Measurements from ENCODE around the gene SLC2A9.
A peak's percentile ranks its signal among the peaks of the same experiment; 100 is the strongest.
"Not testable (repeated sequence)": the region's sequence is repeated elsewhere in the genome, so short reads cannot be mapped to it uniquely, and the experiment has no call there.

SLC2A9 gene

DNA sequence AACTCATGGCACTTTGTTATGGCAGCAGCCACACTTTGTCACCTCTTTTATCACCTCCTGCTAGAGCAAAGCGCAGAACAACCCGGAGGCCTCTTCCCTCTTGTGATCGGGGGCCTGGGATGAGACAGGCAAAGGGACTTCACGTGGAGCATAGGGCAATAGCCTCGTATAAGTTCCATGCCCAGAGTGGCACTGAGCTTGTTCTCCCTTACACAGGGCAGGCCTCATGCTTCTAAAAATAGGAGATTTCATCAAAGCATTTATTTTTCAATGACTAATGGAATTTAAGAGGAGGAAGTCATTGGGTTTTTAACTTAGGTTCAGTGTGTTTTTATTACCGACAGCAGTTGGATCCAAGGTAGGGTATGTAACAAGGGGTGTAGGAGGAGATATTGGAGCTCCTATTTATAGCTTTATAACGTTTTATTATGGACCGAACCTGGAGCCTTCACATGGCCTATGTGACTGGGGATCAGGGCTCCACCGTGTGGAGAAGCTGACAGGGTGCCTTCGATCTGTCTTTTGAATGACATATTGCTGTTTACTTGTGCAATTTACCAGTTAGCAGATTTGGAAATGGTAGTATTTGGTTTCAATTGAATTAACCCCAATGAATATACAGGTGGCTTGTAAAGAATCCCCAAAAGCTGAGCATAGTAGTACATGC, 93.8 kb downstream of the SLC2A9 start:
- DNase-seq (ENCODE audit: low spot score): no peak

DNA sequence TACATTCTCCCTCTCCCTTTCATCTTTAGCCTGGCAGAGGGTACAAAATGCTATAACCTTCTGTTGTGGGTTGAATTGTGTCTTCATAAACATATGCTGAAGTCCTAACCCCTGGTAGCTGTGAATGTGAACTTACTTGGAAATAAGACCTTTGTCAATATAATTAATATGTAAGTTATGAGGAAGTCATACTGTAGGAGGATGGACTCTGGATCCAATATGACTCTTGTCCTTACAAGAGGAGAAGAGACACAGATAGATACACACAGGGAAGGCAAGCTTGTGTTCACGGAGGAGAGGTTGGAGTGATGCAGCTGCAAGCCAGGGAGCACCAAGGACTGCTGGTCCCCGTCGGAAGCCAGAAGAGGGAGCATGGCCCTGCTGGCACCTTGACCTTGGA, 94.7 kb downstream of the SLC2A9 start:
- DNase-seq (ENCODE audit: low spot score): no peak

GRCh38 chr4:9925750-9926439, 95.4 kb downstream of the SLC2A9 start:
- DNase-seq (ENCODE audit: low spot score): peak; percentile 7

GRCh38 chr4:9924750-9925149, 96.5 kb downstream of the SLC2A9 start:
- DNase-seq (ENCODE audit: low spot score): peak; percentile 58

- DNase-seq (ENCODE audit: low spot score): no peak
Observed at GRCh38 chr4:9923195-9923812, 98.0 kb downstream of the SLC2A9 start.

GRCh38 chr4:9921326-9921725, 100.0 kb downstream of the SLC2A9 start:
- DNase-seq (ENCODE audit: low spot score): no peak

DNA sequence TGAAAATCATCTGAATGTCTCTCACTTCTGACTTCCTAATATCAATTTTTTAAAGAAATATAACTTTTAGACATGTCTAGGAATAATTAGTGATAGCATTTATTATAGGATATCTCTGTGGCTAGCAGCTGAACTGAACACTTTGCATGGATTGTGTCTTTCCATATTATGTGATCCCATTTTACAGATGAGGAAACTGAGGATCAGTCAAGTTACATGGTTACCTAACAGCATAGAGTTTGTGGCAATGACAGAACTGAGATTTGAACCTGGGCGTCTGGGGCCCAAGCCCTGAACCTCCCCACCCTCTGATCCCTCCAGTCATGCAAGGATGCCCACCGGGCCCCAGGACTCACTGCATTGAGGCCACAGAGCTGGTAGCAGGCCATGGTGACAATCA, 101.3 kb downstream of the SLC2A9 start:
- no peak for DNase-seq (ENCODE audit: low spot score)

DNA sequence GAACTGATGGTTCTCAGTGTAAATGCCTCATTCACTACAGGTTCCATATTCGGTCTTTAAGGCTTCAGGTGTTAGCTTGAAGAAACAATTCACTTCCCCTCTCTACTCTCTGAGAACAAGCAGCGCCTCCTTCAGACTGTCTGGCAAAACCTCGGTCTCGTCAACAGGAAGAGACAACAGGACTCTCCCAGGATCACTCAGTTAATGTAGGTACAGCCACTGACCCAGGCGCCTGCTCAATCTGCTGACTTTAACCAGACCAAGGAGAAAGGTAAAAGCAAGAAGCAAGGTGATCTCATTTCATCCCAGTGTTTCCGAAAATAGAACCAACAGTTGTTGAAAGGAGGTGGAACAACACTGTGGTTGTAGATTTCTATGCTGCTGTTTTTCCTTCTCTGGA, 102.2 kb downstream of the SLC2A9 start:
- DNase-seq (ENCODE audit: low spot score): no peak

- DNase-seq (ENCODE audit: low spot score): no peak
Observed at GRCh38 chr4:9918484-9918883, 102.8 kb downstream of the SLC2A9 start.

GRCh38 chr4:9916937-9917336, 104.4 kb downstream of the SLC2A9 start:
- DNase-seq (ENCODE audit: low spot score): no peak

DNA sequence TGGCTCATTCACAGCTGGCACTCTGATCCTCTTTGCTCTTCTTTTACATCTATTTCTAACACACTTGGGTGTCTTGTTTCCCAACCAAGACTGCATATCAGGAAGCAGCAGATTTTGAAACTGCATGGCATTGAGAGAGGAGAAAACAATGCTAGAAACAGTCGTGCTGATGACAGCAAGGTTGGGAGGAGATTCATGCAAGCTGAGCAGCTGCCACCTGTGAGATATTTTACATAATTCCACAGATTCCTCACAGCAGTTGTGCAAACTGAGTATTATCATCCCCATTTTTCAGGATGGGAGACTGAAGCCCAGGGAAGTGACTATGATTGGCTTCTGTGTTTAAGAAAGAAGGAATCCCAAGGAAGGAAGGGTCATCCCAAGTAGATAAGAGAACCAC, 105.0 kb downstream of the SLC2A9 start:
- DNase-seq (ENCODE audit: low spot score): no peak

- no peak for DNase-seq (ENCODE audit: low spot score)
Observed at GRCh38 chr4:9913846-9914245, 107.5 kb downstream of the SLC2A9 start.

- DNase-seq (ENCODE audit: low spot score): no peak
Observed at GRCh38 chr4:9906996-9907395, 114.3 kb downstream of the SLC2A9 start.

DNA sequence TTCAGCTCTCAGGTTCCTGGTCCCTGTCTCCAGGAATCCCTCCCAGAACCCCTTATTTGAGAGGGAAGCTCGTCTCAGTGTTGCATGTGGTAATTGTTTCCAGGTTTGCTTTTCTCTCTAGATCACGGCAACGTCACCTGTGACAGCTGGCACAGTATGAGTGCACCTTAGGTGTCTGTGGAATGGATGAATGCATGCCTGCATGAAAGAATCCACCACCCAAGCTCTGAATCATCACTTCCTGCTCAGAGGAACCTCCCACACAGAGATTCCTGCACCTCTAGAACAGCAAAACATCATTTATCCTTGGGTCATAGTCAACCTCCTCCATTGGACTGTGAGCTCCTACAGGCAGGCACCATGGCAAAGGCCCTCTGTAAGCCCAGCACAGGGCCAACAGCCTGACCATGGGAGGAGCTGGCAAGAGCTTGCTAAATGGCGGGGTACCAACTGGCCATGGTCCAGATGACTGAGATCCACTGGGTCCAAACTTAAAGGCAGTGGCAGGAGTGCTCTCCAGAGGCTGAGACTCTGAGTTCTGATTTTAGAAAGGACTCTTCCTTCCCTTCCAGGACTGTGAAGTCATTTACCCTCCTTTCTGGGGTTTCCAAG, 116.2 kb downstream of the SLC2A9 start:
- DNase-seq (ENCODE audit: low spot score): peak; percentile 26

- DNase-seq (ENCODE audit: low spot score): no peak
Observed at GRCh38 chr4:9903317-9903716, 118.0 kb downstream of the SLC2A9 start.

- no peak for DNase-seq (ENCODE audit: low spot score)
Observed at GRCh38 chr4:9901257-9901656, 120.0 kb downstream of the SLC2A9 start.

- DNase-seq (ENCODE audit: low spot score): not testable (repeated sequence)
Observed at GRCh38 chr4:9900633-9901032, 120.7 kb downstream of the SLC2A9 start.

- no peak for DNase-seq (ENCODE audit: low spot score)
Observed at GRCh38 chr4:9899306-9900055, 121.8 kb downstream of the SLC2A9 start.

DNA sequence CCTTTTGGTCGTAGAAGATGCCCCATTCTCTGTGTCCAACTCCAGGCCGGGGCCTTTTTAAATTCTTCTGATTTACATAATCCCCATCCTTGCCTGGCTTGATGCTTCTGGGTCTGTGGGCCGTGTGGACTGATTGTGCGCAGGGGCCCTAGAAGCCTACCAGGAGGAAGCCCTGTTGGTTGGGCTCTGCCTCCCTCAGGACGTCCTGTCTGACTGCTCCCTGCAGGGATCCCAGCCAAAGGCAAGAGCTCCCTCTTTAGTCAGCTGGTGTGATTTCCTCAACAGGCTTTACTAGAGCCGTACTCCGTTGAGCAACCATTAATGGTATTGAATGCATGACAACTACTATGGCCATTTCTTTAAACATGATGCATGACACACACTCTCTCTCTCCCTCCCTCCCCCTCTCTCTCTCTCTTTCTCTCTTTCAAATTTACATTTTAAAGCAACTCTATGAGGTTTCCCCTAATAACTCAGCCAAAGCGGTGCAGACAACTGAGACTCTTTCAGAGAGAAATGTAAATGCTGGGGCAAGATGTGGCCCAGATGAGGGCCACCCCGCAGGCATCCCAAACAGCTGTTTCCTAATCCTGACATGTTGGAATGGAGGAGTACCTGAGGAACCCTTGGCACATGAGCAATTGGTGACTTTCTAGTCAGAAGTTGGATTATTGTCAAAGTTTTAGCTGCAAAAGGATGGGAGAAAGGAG, 122.5 kb downstream of the SLC2A9 start:
- DNase-seq (ENCODE audit: low spot score): peak; percentile 4

DNA sequence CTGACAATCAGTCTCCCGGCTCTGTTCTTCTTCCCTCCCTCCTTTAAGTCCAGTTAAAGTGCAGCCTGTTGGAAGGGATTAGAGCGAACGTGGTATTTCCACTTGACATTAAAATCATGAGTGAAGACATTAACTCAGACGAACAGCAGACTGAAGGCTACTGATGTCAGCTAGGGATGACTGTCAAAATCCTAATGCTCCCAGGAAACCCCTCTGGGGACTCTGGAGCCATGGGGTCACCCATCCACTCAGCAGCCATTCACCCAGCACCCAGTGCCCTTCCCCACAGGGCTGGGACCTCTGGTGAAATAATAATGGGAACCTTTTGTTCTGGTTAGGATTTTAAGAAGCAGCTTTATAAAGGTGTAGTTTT, 126.0 kb downstream of the SLC2A9 start:
- no peak for DNase-seq (ENCODE audit: low spot score)

- DNase-seq (ENCODE audit: low spot score): no peak
Observed at GRCh38 chr4:9894644-9895332, 126.5 kb downstream of the SLC2A9 start.

Data from SW480 (cell line).